GM23248 (cell line): Measurements from ENCODE around the gene LAMB3. TPM values are rescaled to one million over a fixed set of nuclear protein-coding genes. Genes with fewer than 3 reads are reported as not detected.

Experiments
- DNase-seq: peaks from one replicate; pipeline ENCODE4 v3.0.0-alpha.2; 2015
- H2AFZ ChIP-seq: fragments of 200-600 bp; sonication (generic); 2 replicates; pipeline ENCODE4 v1.6.1; 2016; ENCODE audit warnings: antibody characterized with exemption
- H3F3A ChIP-seq: fragments of 200-600 bp; sonication (generic); 2 replicates; pipeline ENCODE4 v1.6.1; 2016; ENCODE audit warnings: mild to moderate bottlenecking, antibody characterized with exemption, mixed run types; ENCODE audit not compliant: insufficient read depth
- H3K27ac ChIP-seq: fragments of 200-600 bp; sonication (generic); 2 replicates; pipeline ENCODE4 v1.5.1; 2016; ENCODE audit warnings: mild to moderate bottlenecking
- H3K27me3 ChIP-seq: fragments of 200-600 bp; sonication (generic); replicated peaks from 2 replicates; pipeline ENCODE4 v1.6.1; 2016; ENCODE audit warnings: mild to moderate bottlenecking; ENCODE audit not compliant: insufficient read depth
- H3K36me3 ChIP-seq: fragments of 200-600 bp; sonication (generic); 2 replicates; pipeline ENCODE4 v1.6.1; 2016; ENCODE audit warnings: low read depth, mild to moderate bottlenecking
- H3K4me1 ChIP-seq: fragments of 200-600 bp; sonication (generic); 2 replicates; pipeline ENCODE4 v1.6.1; 2016; ENCODE audit warnings: mild to moderate bottlenecking; ENCODE audit not compliant: insufficient read depth
- H3K4me2 ChIP-seq: fragments of 200-600 bp; sonication (generic); one replicate; pipeline ENCODE4 v1.6.1; 2016; ENCODE audit warnings: mild to moderate bottlenecking; ENCODE audit not compliant: unreplicated experiment
- H3K4me3 ChIP-seq: fragments of 200-600 bp; sonication (generic); 2 replicates; pipeline ENCODE4 v1.5.1; 2016; ENCODE audit warnings: mild to moderate bottlenecking
- H3K79me2 ChIP-seq: fragments of 200-600 bp; sonication (generic); 2 replicates; pipeline ENCODE4 v1.6.1; 2016; ENCODE audit warnings: mild to moderate bottlenecking; ENCODE audit not compliant: insufficient read depth
- H3K9ac ChIP-seq: fragments of 200-600 bp; sonication (generic); 2 replicates; pipeline ENCODE4 v1.6.1; 2016; ENCODE audit warnings: mild to moderate bottlenecking
- H3K9me2 ChIP-seq: fragments of 200-600 bp; sonication (generic); 2 replicates; pipeline ENCODE4 v1.6.1; 2016; ENCODE audit warnings: mixed run types, mild to moderate bottlenecking, moderate library complexity; ENCODE audit not compliant: insufficient read depth
- H3K9me3 ChIP-seq: fragments of 200-600 bp; sonication (generic); one replicate; pipeline ENCODE4 v1.6.1; 2017; ENCODE audit warnings: low read depth
- H4K20me1 ChIP-seq: fragments of 200-600 bp; sonication (generic); 2 replicates; pipeline ENCODE4 v1.6.0; 2016; ENCODE audit not compliant: insufficient read depth
- EZH2 ChIP-seq: fragments of 200-600 bp; sonication (generic); IDR thresholded peaks from 2 replicates; pipeline ENCODE4 v1.6.1; 2018; ENCODE audit warnings: antibody characterized with exemption, mild to moderate bottlenecking; ENCODE audit not compliant: insufficient read depth, poor library complexity, severe bottlenecking
- EZH2phosphoT487 ChIP-seq: fragments of 200-600 bp; sonication (generic); IDR thresholded peaks from 2 replicates; pipeline ENCODE4 v1.6.1; 2018; ENCODE audit warnings: antibody characterized with exemption, moderate library complexity, mild to moderate bottlenecking, low read depth; ENCODE audit not compliant: insufficient read depth
- WGBS, 2 experiments: methylation state at CpG; one replicate each; pipeline ENCODE4 v1.1.6; 2015 to 2017; ENCODE audit warnings: low lambda C conversion rate in 2 of 2, low coverage in 1 of 2; ENCODE audit errors: missing lambda C conversion rate in 2 of 2; 5-methylcytosine and 5-hydroxymethylcytosine counted together
- in situ Hi-C: fragments of 300-500 bp; cut with MboI; formaldehyde crosslinking; loops from 2 replicates; pipeline ENCODE4 v1.15.0; 2020
- polyA plus RNA-seq: library from polyadenylated mRNA; unstranded; fragments of >200 nt; fragmentation: Nextera tagmentation; extraction: Ambion mirVana; gene quantifications from 2 replicates; pipeline ENCODE4 v1.2.1, GENCODE V29; 2016
- total RNA-seq: library from RNA; depleted of rRNA; stranded (reverse); fragments of >200 nt; shearing (Covaris generic); gene quantifications from 2 replicates; pipeline ENCODE4 v1.2.3, GENCODE V29; 2014

The LAMB3 gene
- total and polyA plus RNA-seq, 2 experiments from 2014 or later, result 3.0 to 6.8 TPM

- Histone ChIP-seq H3K9ac (no peak overlapping the region), H4K20me1 (no peaks in the 10 kb centered on the region), H3K9me2 (no peaks in the 10 kb centered on the region), H3F3A (no peaks in the 10 kb centered on the region), H3K27me3 (no peaks in the 10 kb centered on the region; the same call in 1 of the 2 replicates), H3K79me2 (no peaks in the 10 kb centered on the region), H3K4me3 (no peak overlapping the region), H3K9me3 (no peaks in the 10 kb centered on the region), H2AFZ (no peak overlapping the region), H3K27ac (no peak overlapping the region), H3K4me1 (no peaks in the 10 kb centered on the region), H3K36me3 (no peaks in the 10 kb centered on the region), H3K4me2 (no peak overlapping the region)
- TF ChIP-seq EZH2phosphoT487 (no peak), EZH2 (no peak)
- no peak for DNase-seq
- 42 to 46% methylated on average over 5 of the region's 5 CpGs for WGBS, 2 experiments
- in situ Hi-C loops, result no loop called here
These were observed 7.7 kb upstream of the LAMB3 start for GRCh38 chr1:209659909-209660308.

- Histone ChIP-seq H3K4me3 (no peak overlapping the region), H2AFZ (no peak overlapping the region), H3K4me1 (no peaks in the 10 kb centered on the region), H4K20me1 (no peaks in the 10 kb centered on the region), H3K4me2 (no peak overlapping the region), H3F3A (no peaks in the 10 kb centered on the region), H3K79me2 (no peaks in the 10 kb centered on the region), H3K36me3 (no peaks in the 10 kb centered on the region), H3K27ac (no peak overlapping the region), H3K9me2 (no peaks in the 10 kb centered on the region), H3K9ac (no peak overlapping the region), H3K27me3 (no peaks in the 10 kb centered on the region; the same call in 1 of the 2 replicates), H3K9me3 (no peaks in the 10 kb centered on the region)
- in situ Hi-C loops, result no loop called here
- 73 to 77% methylated on average over 5 of the region's 5 CpGs for WGBS, 2 experiments
- DNase-seq, result no peak
- TF ChIP-seq EZH2phosphoT487 (no peak), EZH2 (no peak)
These were observed 5.7 kb upstream of the LAMB3 start for GRCh38 chr1:209657918-209658317.

- no peaks in the 10 kb centered on the region for H3K4me1 ChIP-seq
- H3K9me2 ChIP-seq, result no peaks in the 10 kb centered on the region
- H3K27ac ChIP-seq, result no peak overlapping the region
- no peak overlapping the region for H3K4me2 ChIP-seq
- no peak overlapping the region for H2AFZ ChIP-seq
- H3K9me3 ChIP-seq, result no peaks in the 10 kb centered on the region
- H3K27me3 ChIP-seq, result no peaks in the 10 kb centered on the region; the same call in 1 of the 2 replicates
- TF ChIP-seq EZH2 (no peak), EZH2phosphoT487 (no peak)
- 62 to 68% methylated on average over 9 of the region's 9 CpGs for WGBS, 2 experiments
- no peaks in the 10 kb centered on the region for H3F3A ChIP-seq
- no peaks in the 10 kb centered on the region for H3K36me3 ChIP-seq
- in situ Hi-C loops, result no loop called here
- H3K79me2 ChIP-seq, result no peaks in the 10 kb centered on the region
- DNase-seq, result peak; percentile 30
- no peak overlapping the region for H3K4me3 ChIP-seq
- H3K9ac ChIP-seq, result no peak overlapping the region
- no peaks in the 10 kb centered on the region for H4K20me1 ChIP-seq
These were observed 5.1 kb upstream of the LAMB3 start for GRCh38 chr1:209657140-209657879.

GRCh38 chr1:209655411-209656231 lies 3.4 kb upstream of the LAMB3 start:
- no peak overlapping the region for H3K9ac ChIP-seq
- H3K36me3 ChIP-seq, result no peaks in the 10 kb centered on the region
- DNase-seq, result peak; percentile 31
- H4K20me1 ChIP-seq, result no peaks in the 10 kb centered on the region
- in situ Hi-C loops, result no loop called here
- H3K4me2 ChIP-seq, result no peak overlapping the region
- H3K79me2 ChIP-seq, result no peaks in the 10 kb centered on the region
- H3K27me3 ChIP-seq, result no peaks in the 10 kb centered on the region; the same call in 1 of the 2 replicates
- peaks cover 9% of the 10 kb centered on the region for H3K4me1 ChIP-seq
- TF ChIP-seq EZH2phosphoT487 (no peak), EZH2 (no peak)
- H3K9me2 ChIP-seq, result no peaks in the 10 kb centered on the region
- H3K9me3 ChIP-seq, result no peaks in the 10 kb centered on the region
- H3K4me3 ChIP-seq, result no peak overlapping the region
- WGBS, 2 experiments, result 48 to 59% methylated on average over 9 of the region's 9 CpGs
- no peak overlapping the region for H3K27ac ChIP-seq
- no peak overlapping the region for H2AFZ ChIP-seq
- no peaks in the 10 kb centered on the region for H3F3A ChIP-seq
